ENCODE data around the gene CCDC158.

Gene CCDC158

DNA sequence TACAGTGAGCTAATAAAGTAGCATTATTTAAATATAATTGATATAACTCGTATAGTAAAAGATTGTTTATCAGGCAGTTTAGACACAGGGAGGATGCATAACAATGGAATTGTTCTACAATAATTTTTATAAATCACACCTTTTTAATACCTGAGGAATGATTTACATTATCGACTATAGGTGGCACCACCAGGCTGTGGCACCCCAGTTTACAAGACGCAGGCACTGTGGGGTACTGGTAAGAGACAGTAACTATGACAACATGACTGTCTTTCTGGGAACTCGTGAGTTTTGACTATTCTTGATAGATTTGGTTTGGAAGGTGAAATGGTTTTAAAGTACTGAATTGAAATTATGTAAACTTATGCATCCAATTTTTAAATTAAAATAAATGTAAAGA, 141.5 kb downstream of the CCDC158 start:
- DNase-seq (ENCODE audit: low spot score): no peak

DNA sequence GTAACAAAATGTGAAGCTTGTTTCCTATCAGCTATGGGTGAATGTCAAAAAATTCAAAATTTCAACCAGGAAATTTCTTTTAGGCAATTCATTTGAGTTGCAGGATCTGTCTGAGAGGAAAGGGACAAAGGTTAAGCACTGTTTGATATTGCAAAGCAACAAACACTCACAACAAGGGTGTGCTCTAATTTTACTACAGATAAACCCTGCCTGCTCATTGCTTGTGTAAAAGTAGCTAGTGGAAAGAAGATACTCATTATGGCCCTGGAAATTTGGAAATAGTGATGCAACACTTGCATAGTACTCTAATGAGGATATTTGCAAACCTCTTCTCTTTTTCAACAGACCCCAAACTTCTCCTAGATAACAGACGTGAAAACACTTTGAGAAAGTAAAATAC, 142.4 kb downstream of the CCDC158 start:
- DNase-seq (ENCODE audit: low spot score): no peak

DNA sequence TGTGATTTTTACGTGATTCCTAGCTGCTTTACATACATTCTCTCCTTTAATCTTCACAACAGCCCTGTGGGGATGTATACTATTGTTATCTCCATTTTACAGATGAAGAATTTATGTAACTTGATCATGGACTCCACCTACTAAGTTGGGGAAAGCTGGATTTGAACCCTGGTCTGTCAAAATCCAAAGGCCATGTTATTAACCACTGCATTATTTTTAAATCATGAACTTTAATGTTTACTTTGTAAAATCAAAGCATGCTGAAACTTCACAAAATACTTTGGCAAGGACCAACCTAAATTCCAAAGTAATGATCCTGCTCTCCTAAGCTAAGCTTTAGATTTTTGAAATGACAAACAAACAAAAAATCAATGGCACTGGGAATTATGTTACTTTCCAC, 143.3 kb downstream of the CCDC158 start:
- DNase-seq (ENCODE audit: low spot score): no peak

DNA sequence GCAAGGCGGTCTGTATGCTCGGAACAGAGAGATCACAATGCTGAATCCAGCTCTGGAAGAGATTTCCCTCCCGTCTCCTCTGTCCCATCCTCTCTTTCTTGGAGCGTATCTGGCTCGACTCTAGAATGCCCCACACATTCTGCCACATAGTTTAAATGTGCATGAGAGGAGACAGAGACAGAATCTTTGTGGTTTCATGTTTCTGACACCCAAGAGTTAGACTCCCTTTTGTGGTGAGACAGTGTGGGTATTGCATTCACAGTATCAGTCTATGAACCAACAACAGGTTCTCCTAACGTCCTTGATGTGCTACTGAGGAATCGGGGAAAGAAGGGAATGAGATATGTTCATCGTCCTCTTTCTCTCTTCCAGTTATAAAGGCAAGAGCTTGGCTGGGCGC, 144.1 kb downstream of the CCDC158 start:
- no peak for DNase-seq (ENCODE audit: low spot score)

DNA sequence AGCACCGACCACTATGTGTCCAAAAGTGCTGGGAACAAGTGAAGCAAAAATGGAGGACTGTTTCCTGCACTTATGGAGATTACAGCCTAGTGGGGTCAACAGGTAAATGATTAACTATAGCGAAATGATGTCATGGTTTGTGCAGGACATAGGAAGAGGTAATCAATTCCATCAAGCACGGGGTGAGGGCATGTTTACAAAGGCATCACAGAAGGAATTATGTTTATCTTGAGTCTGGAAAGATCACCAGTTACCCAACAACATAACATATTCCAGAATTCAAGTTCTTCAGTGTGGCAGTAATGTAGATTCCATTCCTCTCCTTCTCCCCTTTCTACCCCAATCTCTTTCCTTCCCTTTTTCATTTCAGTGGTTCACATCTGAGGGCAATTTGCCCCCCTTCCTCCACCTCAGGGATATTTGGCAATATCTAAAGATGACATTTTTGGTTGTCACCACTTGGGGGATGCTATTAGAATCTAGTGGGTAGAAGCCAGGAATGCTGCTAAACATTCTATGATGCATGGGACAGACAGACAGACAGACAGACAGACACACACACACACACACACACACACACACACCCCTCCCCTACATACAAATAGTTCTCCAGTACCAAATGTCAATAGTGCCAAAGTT, 145.3 kb downstream of the CCDC158 start:
- DNase-seq (ENCODE audit: low spot score): no peak

DNA sequence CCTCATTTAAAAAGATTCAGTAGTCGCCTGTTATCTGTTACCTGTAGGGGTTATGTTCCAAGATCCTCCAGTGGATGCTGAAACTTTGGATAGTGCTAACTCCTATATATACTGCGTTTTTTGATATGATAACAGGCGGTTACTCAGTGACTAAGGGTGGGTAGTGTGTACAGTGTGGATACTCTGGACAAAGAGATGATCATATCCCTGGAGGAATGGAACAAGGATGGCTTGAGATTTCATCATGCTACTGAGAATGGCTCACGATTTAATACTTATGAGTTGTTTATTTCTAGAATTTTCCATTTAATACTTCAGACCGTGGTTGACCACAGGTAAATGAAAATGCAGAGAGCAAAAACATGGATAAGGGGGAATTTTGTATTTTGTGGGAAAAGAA, 147.9 kb downstream of the CCDC158 start:
- no peak for DNase-seq (ENCODE audit: low spot score)

DNA sequence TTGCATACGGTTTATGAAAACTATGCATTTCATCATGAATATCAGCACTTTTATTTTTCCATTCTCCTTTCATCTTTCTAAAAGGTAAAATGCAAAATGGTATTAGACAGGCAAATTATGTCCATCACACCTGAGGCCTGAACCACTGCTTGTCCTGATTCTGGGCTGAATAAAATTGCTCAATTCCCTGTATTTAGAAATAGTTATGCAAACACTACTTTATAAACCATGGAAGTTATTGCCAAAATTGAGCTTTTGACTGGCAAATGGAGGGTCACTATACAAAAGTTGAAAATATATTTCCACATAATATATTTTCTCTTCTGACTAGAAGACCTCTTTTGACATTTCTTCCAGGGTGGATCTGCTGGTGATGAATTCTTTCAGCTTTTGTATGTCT, 148.4 kb downstream of the CCDC158 start:
- DNase-seq (ENCODE audit: low spot score): no peak

DNA sequence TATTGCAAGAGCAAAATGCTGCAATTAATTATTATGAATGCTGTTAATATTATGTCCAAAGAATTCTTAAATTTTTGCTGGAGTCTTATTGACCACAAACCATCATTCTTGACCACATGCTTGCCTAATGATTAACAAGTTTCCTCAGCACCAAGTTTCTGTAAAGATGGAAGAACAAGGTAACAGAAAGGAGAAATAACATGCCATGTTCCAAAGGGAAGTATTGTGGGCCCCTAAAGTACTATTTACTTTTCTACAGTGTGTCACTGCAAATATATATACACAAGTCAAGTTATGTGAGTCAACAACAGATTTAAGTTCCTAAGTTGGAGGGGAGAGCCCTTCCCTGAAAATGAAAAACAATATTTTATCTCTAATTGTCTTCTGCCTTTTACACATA, 148.9 kb downstream of the CCDC158 start:
- no peak for DNase-seq (ENCODE audit: low spot score)

DNA sequence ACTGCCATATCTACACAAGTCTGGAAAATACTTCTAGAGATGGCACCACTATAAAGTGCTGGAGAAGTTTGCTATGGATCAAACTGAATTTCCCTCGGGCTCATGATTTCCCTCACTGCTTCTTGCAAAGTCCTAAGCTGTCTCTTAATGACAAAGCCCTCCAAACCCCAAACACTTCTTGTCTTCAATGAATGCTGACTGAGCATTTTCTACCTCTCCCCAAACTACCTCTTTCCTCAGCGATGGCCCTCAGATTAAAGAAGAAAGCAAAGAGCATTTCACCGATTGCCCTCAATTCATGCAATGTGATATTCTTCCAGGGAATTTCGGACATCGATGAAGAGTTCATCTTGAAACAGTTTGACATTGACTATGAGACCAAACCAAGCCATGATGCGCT, 149.7 kb downstream of the CCDC158 start:
- DNase-seq (ENCODE audit: low spot score): no peak

DNA sequence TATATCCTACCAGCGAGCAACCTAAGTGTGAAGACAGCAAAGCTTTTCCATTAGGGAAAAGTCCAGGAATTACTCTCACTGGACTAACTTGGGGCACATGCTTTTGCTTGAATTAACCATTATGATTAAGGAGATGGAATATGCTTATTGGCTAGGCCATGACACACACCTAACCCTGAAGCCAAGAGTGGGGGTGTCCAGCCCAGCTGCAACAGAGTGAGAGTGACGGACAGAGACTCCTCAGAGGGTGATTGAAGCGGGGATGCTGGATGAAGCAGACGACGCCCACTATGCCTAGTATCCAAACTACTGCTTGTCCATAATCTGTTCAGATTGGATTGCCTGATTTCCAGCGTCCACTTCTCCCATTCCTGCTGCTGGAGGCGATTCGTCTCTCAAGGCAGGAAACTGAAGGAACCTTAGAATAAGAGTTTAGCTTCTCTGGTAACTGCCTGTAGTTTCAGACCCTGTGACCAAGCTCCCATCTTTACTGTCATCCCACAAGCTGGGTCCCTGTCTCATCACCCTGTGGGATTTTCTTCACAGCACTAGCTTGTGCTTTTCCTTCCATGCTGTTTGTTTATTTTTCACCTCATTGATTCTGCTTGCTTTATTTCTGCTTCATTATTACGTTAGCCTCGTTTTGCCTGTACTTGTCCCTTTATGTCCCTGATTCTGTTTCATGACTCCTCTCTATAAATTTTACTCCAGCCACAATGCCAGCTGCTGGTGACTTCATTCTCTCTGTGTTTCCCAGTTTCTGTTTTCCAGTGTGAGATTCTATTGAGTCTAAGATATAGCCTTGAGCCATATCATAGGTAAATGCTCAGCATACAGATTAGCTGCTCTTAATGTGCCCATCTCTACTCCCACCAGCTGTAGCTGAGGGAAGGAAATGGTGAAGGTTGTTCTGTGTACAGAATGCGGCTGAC, 150.4 kb downstream of the CCDC158 start:
- no peak for DNase-seq (ENCODE audit: low spot score)

DNA sequence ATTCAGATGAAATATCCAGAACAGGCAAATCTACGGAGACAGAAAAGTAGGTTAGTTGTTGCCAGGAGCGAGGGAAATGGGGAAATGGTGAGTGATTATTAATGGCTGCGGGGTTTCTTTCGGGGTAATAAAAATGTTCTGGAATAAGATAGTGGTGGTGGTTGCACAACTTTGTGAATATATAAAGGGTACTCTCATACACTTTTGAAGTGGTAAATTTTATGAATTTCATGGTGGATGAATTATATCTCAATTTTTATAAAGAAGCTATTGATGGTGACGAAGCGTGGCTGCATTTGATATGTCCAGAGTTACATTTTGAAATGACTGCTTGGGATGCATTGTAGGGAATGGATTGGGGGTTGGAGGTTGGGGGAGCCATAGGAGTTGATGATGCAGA, 153.1 kb downstream of the CCDC158 start:
- no peak for DNase-seq (ENCODE audit: low spot score)

DNA sequence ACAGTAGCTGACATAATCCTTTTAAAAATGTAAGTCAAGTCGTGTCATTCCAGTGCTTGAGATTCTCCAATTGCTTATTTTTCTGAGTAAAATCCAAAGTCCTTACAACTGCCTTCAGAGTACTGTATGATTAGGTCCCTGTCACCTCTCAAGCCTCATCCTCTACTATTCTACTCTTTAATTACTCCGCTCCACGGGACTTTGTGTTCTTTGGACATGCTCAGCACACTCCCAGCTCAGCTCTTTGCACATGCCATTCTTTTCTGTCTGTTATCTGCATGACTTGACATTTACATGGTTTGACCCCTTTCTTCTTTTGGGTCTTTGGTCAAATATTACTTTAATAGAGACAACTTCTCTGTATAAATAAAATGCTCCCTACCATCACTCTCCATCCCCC, 154.3 kb downstream of the CCDC158 start:
- DNase-seq (ENCODE audit: low spot score): no peak

DNA sequence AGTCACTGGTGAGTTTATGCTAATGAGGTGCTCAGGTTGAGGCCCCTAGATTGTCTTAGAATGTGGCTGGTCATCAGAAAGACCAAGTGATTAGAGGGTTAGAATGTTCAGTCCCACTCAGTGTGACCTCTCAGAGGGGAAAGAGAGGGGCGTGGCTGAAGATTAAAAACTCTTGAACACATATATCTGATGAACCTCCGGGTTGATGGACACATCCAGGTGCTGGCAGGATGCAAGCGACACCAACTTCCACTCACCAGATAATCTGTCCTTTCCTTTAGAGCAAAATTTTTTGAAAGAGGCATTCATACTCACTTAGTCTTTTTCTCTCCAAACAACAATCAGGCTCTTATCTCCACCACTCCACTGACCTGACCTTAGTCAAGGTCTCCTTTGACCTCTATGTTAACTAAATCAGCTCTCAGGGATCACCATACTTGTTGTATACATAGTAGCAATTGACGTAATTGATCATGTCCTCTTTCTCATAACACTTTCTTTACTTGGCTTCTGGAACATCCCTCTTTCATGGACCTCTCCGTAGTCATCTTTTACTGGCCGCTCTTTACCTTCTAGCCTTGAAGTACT, 155.2 kb downstream of the CCDC158 start:
- DNase-seq (ENCODE audit: low spot score): no peak
